ENCODE results near the gene ASIC1.
"Not testable (repeated sequence)": the region's sequence is repeated elsewhere in the genome, so short reads cannot be mapped to it uniquely, and the experiment has no call there.

The ASIC1 gene

DNA sequence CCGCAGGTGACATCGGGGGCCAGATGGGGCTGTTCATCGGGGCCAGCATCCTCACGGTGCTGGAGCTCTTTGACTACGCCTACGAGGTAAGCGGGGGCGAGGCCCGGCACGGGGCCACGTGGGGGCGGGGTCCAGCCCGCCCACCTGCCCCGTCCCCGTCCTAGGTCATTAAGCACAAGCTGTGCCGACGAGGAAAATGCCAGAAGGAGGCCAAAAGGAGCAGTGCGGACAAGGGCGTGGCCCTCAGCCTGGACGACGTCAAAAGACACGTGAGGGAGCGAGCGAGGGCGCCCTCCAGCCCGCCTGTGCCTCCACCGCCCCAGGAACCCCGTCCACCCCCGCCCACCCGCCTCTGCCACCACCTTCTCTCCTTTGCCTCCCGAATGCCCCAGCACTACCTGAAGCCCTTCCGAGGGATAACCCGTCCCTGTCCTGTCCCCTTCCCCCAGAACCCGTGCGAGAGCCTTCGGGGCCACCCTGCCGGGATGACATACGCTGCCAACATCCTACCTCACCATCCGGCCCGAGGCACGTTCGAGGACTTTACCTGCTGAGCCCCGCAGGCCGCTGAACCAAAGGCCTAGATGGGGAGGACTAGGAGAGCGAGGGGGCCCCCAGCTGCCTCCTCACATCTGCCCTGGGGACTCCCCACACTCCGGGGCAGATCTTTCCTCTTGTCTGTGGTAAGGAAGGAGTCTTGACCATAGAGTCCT is 23.9 kb downstream of the ASIC1 start:
- no peak for DNase-seq
- Histone ChIP-seq H3K4me3 (ENCODE audit: insufficient read depth, low read depth, low read length, poor library complexity, severe bottlenecking) (no peak overlapping the region), H3K9me3 (ENCODE audit: control insufficient read depth, low read length) (no peaks in the 10 kb centered on the region), H3K36me3 (ENCODE audit: control insufficient read depth, insufficient read depth, low read length) (no peaks in the 10 kb centered on the region), H3K4me1 (ENCODE audit: control insufficient read depth, insufficient read depth, low read length, poor library complexity, severe bottlenecking) (peaks cover 7% of the 10 kb centered on the region), H3K27ac (ENCODE audit: insufficient read depth, low read length, poor library complexity, severe bottlenecking) (no peak overlapping the region), H3K27me3 (replicated peaks; ENCODE audit: control insufficient read depth, insufficient read depth, low read length, poor library complexity, severe bottlenecking) (no peaks in the 10 kb centered on the region)

- Histone ChIP-seq H3K9me3 (ENCODE audit: control insufficient read depth, low read length) (no peaks in the 10 kb centered on the region), H3K36me3 (ENCODE audit: control insufficient read depth, insufficient read depth, low read length) (peaks cover 9% of the 10 kb centered on the region), H3K27me3 (replicated peaks; ENCODE audit: control insufficient read depth, insufficient read depth, low read length, poor library complexity, severe bottlenecking) (no peaks in the 10 kb centered on the region), H3K27ac (ENCODE audit: insufficient read depth, low read length, poor library complexity, severe bottlenecking) (no peak overlapping the region), H3K4me3 (ENCODE audit: insufficient read depth, low read depth, low read length, poor library complexity, severe bottlenecking) (no peak overlapping the region), H3K4me1 (ENCODE audit: control insufficient read depth, insufficient read depth, low read length, poor library complexity, severe bottlenecking) (peaks cover 7% of the 10 kb centered on the region)
- no peak for DNase-seq
Observed at GRCh38 chr12:50082644-50083043, 25.2 kb downstream of the ASIC1 start.

DNA sequence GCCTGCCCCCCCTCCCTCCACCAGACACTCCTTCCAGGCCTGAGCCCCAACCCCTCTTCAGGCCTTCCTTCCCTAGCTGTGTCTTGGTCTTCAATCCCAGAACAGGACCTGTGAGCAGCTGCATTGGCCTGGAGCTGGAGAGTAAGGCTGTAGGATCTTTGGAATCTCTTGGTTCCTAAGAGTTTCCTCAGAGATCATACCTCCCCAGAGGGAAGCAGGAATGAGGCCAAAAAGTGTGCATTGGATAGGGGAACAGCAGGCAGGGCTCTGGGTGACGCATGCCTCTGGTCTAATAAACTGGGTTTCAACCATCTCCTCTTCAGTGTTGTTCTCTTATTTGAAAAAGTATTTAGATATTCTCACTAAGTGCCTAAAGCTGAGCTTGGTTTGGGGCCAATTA is 25.9 kb downstream of the ASIC1 start:
- H3K4me3 ChIP-seq (ENCODE audit: insufficient read depth, low read depth, low read length, poor library complexity, severe bottlenecking): no peak overlapping the region

GRCh38 chr12:50084409-50084774 is 27.0 kb downstream of the ASIC1 start:
- not testable (repeated sequence) for H3K4me1 ChIP-seq (ENCODE audit: control insufficient read depth, insufficient read depth, low read length, poor library complexity, severe bottlenecking); H3K27me3 ChIP-seq (replicated peaks; ENCODE audit: control insufficient read depth, insufficient read depth, low read length, poor library complexity, severe bottlenecking); DNase-seq; H3K9me3 ChIP-seq (ENCODE audit: control insufficient read depth, low read length)
- Histone ChIP-seq H3K4me3 (ENCODE audit: insufficient read depth, low read depth, low read length, poor library complexity, severe bottlenecking) (peak overlapping the region; percentile 95), H3K36me3 (ENCODE audit: control insufficient read depth, insufficient read depth, low read length) (peaks cover 17% of the 10 kb centered on the region), H3K27ac (ENCODE audit: insufficient read depth, low read length, poor library complexity, severe bottlenecking) (peak overlapping the region; percentile 90)

More for the DNA sequence above, 25.9 kb downstream of the ASIC1 start:
- peaks cover 9% of the 10 kb centered on the region for H3K36me3 ChIP-seq (ENCODE audit: control insufficient read depth, insufficient read depth, low read length)
- no peaks in the 10 kb centered on the region for H3K9me3 ChIP-seq (ENCODE audit: control insufficient read depth, low read length)
- H3K27me3 ChIP-seq (replicated peaks; ENCODE audit: control insufficient read depth, insufficient read depth, low read length, poor library complexity, severe bottlenecking): no peaks in the 10 kb centered on the region
- no peak for DNase-seq
- H3K27ac ChIP-seq (ENCODE audit: insufficient read depth, low read length, poor library complexity, severe bottlenecking): no peak overlapping the region
- peaks cover 7% of the 10 kb centered on the region for H3K4me1 ChIP-seq (ENCODE audit: control insufficient read depth, insufficient read depth, low read length, poor library complexity, severe bottlenecking)

DNA sequence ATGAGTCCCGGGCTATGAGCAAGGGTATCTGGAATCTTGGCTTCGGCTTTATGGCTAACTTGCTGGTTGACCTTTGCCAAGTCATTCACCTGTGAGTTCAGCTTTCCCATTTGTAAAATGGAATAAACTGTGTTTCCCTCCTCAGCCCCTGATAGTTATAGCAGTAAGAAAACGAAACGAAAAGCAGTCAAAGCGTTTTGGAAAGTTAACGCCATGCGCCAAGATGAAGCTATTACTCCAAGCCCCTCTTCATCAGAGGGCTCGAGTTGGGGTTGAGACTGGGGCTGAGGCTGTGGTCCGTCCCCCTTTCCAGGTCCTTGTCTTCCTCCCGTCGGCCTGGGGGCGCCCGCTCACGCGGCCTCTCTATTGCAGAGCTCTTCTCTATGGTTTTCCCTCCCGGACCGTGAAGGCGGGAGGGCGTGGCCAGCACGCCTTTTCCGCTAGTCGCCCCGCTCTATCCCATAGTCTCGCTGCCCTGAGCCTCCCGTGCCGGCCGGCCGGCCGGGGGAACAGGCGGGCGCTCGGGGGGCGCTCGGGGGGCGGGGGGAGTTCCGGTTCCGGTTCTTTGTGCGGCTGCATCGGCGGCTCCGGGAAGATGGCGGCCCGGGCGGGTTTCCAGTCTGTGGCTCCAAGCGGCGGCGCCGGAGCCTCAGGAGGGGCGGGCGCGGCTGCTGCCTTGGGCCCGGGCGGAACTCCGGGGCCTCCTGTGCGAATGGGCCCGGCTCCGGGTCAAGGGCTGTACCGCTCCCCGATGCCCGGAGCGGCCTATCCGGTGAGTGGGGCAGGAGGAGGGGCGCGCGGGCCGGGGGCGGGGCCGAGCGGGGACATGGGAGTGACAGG is 27.6 kb downstream of the ASIC1 start, which contains the start of gene SMARCD1:
Gene SMARCD1, plus strand, starts transcription at position 568 of the 840 bp plus-strand sequence. Its CDS starts 28 bp downstream, at position 596.
- Histone ChIP-seq H3K27me3 (replicated peaks; ENCODE audit: control insufficient read depth, insufficient read depth, low read length, poor library complexity, severe bottlenecking) (no peaks in the 10 kb centered on the region), H3K27ac (ENCODE audit: insufficient read depth, low read length, poor library complexity, severe bottlenecking) (peak within 1 kb of the TSS; percentile 90), H3K36me3 (ENCODE audit: control insufficient read depth, insufficient read depth, low read length) (peaks cover 23% of the 10 kb centered on the region), H3K9me3 (ENCODE audit: control insufficient read depth, low read length) (no peaks in the 10 kb centered on the region), H3K4me3 (ENCODE audit: insufficient read depth, low read depth, low read length, poor library complexity, severe bottlenecking) (peak within 1 kb of the TSS; percentile 95), H3K4me1 (ENCODE audit: control insufficient read depth, insufficient read depth, low read length, poor library complexity, severe bottlenecking) (peaks cover 7% of the 10 kb centered on the region)
- DNase-seq: peak; percentile 76 to 80 (median 79)

DNA sequence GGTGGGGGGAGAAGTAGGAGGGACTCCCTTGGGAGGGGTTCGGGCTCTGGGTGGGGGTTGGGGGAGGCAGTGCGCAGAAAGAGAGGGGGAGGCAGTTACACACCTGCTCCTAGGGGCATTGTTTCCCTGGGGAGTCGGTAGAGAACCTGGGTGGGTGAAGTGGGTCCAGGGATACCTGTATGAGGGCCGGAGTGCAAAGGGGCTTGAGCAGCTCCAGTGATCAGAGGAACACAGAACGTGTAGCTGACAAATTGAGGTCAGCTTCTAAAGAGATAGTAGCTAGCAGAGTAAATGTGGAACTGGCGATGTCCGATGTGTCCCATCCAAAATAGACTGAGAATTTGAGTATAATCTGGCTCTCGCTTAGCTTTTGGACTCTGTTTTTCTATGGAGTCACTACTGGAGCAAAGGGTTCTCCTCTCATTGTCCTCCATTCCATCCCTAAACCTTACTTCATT is 28.2 kb downstream of the ASIC1 start:
- H3K27ac ChIP-seq (ENCODE audit: insufficient read depth, low read length, poor library complexity, severe bottlenecking): peak overlapping the region; percentile 90

DNA sequence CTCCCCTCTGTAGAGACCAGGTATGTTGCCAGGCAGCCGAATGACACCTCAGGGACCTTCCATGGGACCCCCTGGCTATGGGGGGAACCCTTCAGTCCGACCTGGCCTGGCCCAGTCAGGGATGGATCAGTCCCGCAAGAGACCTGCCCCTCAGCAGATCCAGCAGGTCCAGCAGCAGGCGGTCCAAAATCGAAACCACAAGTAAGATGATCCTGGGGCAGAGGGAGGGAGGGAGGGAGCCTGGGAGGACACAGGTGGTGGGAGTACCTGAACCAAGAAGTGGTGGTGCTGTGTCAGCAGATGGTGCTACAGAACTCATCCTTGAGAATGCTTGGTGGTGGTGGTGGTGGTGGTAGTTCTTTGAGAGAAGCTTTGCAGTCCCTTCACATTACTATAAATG is 28.8 kb downstream of the ASIC1 start:
- DNase-seq: no peak
- Histone ChIP-seq H3K4me1 (ENCODE audit: control insufficient read depth, insufficient read depth, low read length, poor library complexity, severe bottlenecking) (peaks cover 7% of the 10 kb centered on the region), H3K27me3 (replicated peaks; ENCODE audit: control insufficient read depth, insufficient read depth, low read length, poor library complexity, severe bottlenecking) (no peaks in the 10 kb centered on the region), H3K4me3 (ENCODE audit: insufficient read depth, low read depth, low read length, poor library complexity, severe bottlenecking) (no peak overlapping the region), H3K27ac (ENCODE audit: insufficient read depth, low read length, poor library complexity, severe bottlenecking) (peak overlapping the region; percentile 90), H3K9me3 (ENCODE audit: control insufficient read depth, low read length) (no peaks in the 10 kb centered on the region), H3K36me3 (ENCODE audit: control insufficient read depth, insufficient read depth, low read length) (peaks cover 29% of the 10 kb centered on the region)

More for the DNA sequence above, 28.2 kb downstream of the ASIC1 start:
- Histone ChIP-seq H3K36me3 (ENCODE audit: control insufficient read depth, insufficient read depth, low read length) (peaks cover 28% of the 10 kb centered on the region), H3K27me3 (replicated peaks; ENCODE audit: control insufficient read depth, insufficient read depth, low read length, poor library complexity, severe bottlenecking) (no peaks in the 10 kb centered on the region), H3K9me3 (ENCODE audit: control insufficient read depth, low read length) (no peaks in the 10 kb centered on the region), H3K4me3 (ENCODE audit: insufficient read depth, low read depth, low read length, poor library complexity, severe bottlenecking) (peak overlapping the region; percentile 95), H3K4me1 (ENCODE audit: control insufficient read depth, insufficient read depth, low read length, poor library complexity, severe bottlenecking) (peaks cover 7% of the 10 kb centered on the region)
- no peak for DNase-seq

DNA sequence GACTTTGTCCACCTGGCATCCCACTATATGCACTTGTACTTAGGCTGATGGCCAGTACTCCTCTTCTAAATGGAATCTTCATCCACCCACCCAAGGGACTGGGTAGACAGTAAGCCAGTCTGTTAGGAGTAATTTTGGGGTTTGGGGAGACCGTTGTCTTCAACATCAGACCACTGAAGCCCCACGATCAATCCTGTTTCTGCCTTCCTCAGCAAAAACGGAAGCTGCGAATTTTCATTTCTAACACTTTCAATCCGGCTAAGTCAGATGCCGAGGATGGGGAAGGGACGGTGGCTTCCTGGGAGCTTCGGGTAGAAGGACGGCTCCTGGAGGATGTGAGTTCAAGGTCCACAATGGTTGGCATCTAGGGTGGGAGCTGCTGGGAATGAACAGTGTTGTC is 29.8 kb downstream of the ASIC1 start:
- Histone ChIP-seq H3K27ac (ENCODE audit: insufficient read depth, low read length, poor library complexity, severe bottlenecking) (no peak overlapping the region), H3K36me3 (ENCODE audit: control insufficient read depth, insufficient read depth, low read length) (peaks cover 38% of the 10 kb centered on the region), H3K4me1 (ENCODE audit: control insufficient read depth, insufficient read depth, low read length, poor library complexity, severe bottlenecking) (peaks cover 7% of the 10 kb centered on the region), H3K4me3 (ENCODE audit: insufficient read depth, low read depth, low read length, poor library complexity, severe bottlenecking) (no peak overlapping the region), H3K27me3 (replicated peaks; ENCODE audit: control insufficient read depth, insufficient read depth, low read length, poor library complexity, severe bottlenecking) (no peaks in the 10 kb centered on the region), H3K9me3 (ENCODE audit: control insufficient read depth, low read length) (no peaks in the 10 kb centered on the region)
- no peak for DNase-seq

DNA sequence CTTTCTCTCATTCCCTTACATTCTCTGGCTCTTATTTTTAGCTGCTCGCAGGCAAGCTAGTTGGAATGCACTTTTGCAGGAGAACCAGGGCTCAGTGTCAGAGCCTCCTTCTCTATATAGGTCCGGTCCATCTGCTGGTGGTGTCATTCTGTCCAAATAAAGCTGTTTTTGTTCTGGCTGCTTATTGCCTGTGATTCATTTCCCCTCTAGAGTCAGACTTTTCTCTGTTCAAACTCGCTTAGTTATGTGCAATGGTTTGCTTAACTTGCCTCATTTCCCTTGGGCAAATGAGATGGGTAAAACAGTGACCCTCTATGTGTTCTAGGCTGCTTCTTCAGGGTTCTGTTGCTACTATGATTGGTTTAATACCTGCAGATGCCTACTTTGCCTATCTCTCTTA is 30.6 kb downstream of the ASIC1 start:
- no peaks in the 10 kb centered on the region for H3K9me3 ChIP-seq (ENCODE audit: control insufficient read depth, low read length)
- H3K27me3 ChIP-seq (replicated peaks; ENCODE audit: control insufficient read depth, insufficient read depth, low read length, poor library complexity, severe bottlenecking): no peaks in the 10 kb centered on the region
- H3K4me3 ChIP-seq (ENCODE audit: insufficient read depth, low read depth, low read length, poor library complexity, severe bottlenecking): no peak overlapping the region
- no peak overlapping the region for H3K27ac ChIP-seq (ENCODE audit: insufficient read depth, low read length, poor library complexity, severe bottlenecking)
- H3K4me1 ChIP-seq (ENCODE audit: control insufficient read depth, insufficient read depth, low read length, poor library complexity, severe bottlenecking): peaks cover 7% of the 10 kb centered on the region
- DNase-seq: no peak
- peaks cover 44% of the 10 kb centered on the region for H3K36me3 ChIP-seq (ENCODE audit: control insufficient read depth, insufficient read depth, low read length)

All from effector memory CD4-positive, alpha-beta T cell (primary cell).